Duodenal mucosa (tissue), 2 donors: ENCODE results near the gene COL28A1.

Source experiments
- H3K27ac ChIP-seq: one replicate; pipeline ENCODE4 v1.7.0; 2013; ENCODE audit warnings: low read depth, low read length
- H3K27me3 ChIP-seq, 2 donors: one replicate each; pipeline ENCODE4 v1.7.0; 2013; ENCODE audit warnings: low read length in 2 of 2, control low read depth in 1 of 2; ENCODE audit not compliant: insufficient read depth in 2 of 2, control insufficient read depth in 1 of 2
- H3K36me3 ChIP-seq, 2 donors: one replicate each; pipeline ENCODE4 v1.7.0; 2013; ENCODE audit warnings: low read length in 2 of 2, control low read depth in 1 of 2; ENCODE audit not compliant: insufficient read depth in 2 of 2, control insufficient read depth in 1 of 2
- H3K4me1 ChIP-seq, 2 donors: one replicate each; pipeline ENCODE4 v1.7.0; 2013; ENCODE audit warnings: low read length in 2 of 2, control low read depth in 1 of 2; ENCODE audit not compliant: insufficient read depth in 2 of 2, control insufficient read depth in 1 of 2
- H3K4me3 ChIP-seq, 2 donors: one replicate each; pipeline ENCODE4 v1.7.0; 2013; ENCODE audit warnings: low read length in 2 of 2, low read depth in 1 of 2
- H3K9ac ChIP-seq, 2 donors: one replicate each; pipeline ENCODE4 v1.7.0; 2013; ENCODE audit warnings: low read length in 2 of 2, low read depth in 1 of 2
- H3K9me3 ChIP-seq, 2 donors: one replicate each; pipeline ENCODE4 v1.7.0; 2013; ENCODE audit warnings: low read length in 2 of 2, control low read depth in 1 of 2; ENCODE audit not compliant: control insufficient read depth in 1 of 2

Gene COL28A1

DNA sequence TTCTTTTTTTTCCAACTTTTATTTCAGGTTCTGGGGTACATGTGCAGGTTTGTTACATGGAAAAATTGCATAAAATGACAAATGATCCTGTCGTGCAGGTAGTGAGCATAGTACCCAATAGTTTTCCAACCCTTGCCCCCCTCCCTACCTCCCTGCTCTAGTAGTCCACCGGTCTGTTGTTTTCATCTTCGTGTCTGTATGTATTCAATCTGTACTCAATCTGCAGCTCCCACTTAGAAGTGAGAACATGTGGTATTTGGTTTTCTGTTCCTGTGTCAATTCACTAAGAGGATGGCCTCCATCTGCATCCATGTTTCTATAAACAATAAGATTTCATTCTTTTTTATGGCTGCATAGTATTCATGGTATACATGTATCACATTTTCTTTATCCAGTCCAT is 202.1 kb downstream of the COL28A1 start:
- no peak overlapping the region for H3K9ac ChIP-seq
- H3K9me3 ChIP-seq: no peaks in the 10 kb centered on the region

DNA sequence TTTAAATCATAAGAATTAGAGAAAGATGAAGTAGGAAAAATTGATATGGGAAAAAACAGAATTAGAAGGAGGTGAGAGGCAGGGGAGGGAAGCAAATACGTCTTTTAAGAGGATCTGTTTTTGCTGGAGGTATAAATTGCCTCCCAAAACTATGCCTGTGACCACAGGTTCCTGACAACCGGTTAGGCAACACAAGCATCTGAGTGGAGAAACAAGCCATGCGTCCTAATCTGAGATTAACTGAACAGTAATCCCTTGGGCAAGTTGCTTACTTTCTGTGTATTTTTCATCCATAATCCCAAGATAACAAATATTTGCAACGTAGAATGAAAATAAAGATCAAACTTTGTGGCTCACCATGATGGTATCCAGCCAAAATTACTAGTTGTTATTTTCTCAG is 204.2 kb downstream of the COL28A1 start:
- Histone ChIP-seq H3K4me3 (no peak overlapping the region), H3K4me1 (no peaks in the 10 kb centered on the region), H3K36me3 (no peaks in the 10 kb centered on the region), H3K27ac (no peak overlapping the region), H3K9ac (no peak overlapping the region), H3K27me3 (peaks cover 0 to 5% of the 10 kb centered on the region in 2 donors), H3K9me3 (no peaks in the 10 kb centered on the region)

More for the DNA sequence above, 202.1 kb downstream of the COL28A1 start:
- Histone ChIP-seq H3K4me1 (no peaks in the 10 kb centered on the region), H3K36me3 (no peaks in the 10 kb centered on the region), H3K27ac (no peak overlapping the region), H3K27me3 (peaks cover 0 to 5% of the 10 kb centered on the region in 2 donors), H3K4me3 (no peak overlapping the region)

DNA sequence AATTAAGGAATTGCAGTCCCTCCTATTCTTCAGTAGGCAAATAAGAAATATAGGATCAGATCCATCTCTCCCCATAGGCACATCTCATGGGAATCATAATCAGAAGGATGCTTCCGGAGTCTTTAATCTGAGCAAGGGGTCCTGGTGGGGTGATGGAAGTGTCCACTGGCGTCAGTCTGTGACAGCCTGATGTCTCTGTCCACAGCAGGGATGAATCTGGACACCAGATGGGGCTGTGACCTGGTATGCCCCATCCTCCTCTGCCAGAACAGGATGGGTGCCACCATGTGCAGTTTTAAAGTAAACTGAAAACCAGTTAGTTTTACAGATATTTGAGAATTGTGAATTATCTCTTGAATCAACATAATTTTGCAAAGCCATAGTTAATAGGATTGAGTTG is 204.7 kb downstream of the COL28A1 start:
- Histone ChIP-seq H3K4me1 (no peaks in the 10 kb centered on the region), H3K27ac (no peak overlapping the region), H3K9ac (no peak overlapping the region), H3K27me3 (peaks cover 0 to 5% of the 10 kb centered on the region in 2 donors), H3K36me3 (no peaks in the 10 kb centered on the region), H3K9me3 (no peaks in the 10 kb centered on the region), H3K4me3 (no peak overlapping the region)

DNA sequence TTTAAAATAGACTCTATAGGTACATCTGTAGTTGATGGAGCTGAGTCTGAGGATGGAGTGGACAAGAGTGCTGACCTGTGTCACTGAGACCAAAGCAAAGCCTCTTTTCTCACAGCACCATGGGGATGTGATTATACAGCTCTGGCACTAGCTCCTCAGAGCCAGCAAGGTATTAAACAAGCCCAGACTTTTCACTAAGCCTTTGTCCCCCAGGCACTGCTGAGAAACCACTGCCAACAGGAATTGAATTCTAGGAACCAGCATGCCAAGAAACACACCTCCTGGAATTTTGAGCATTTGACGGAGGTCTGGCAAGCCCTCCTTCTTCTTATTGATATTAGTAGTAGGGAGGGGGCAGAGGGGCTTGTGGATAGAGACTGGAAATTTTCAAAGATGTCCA is 206.3 kb downstream of the COL28A1 start:
- Histone ChIP-seq H3K4me3 (no peak overlapping the region), H3K36me3 (no peaks in the 10 kb centered on the region), H3K9me3 (no peaks in the 10 kb centered on the region), H3K27ac (no peak overlapping the region), H3K27me3 (peaks cover 0 to 5% of the 10 kb centered on the region in 2 donors), H3K4me1 (no peaks in the 10 kb centered on the region), H3K9ac (no peak overlapping the region)

DNA sequence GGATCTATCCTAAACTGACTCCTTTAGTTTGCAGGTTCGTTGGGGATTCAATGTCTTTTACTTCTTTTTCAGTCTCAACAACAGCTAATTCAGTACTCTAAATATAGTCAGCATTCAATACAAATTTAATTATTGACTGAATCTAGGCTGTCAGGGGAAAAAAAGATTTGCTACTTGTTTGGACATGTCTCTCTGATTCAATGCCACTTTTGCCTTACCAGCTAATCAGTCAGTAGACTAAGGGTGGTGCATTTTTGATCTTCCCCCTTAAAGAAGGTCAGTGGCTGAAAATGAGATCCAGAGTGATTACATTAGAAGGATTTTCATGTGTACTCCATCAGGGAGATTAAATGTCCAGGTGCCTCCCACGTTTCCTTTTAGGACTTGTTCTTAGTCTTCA is 208.2 kb downstream of the COL28A1 start:
- Histone ChIP-seq H3K36me3 (no peaks in the 10 kb centered on the region), H3K27me3 (peaks cover 0 to 5% of the 10 kb centered on the region in 2 donors), H3K27ac (no peak overlapping the region), H3K4me3 (no peak overlapping the region), H3K9ac (no peak overlapping the region), H3K9me3 (no peaks in the 10 kb centered on the region), H3K4me1 (no peaks in the 10 kb centered on the region)

DNA sequence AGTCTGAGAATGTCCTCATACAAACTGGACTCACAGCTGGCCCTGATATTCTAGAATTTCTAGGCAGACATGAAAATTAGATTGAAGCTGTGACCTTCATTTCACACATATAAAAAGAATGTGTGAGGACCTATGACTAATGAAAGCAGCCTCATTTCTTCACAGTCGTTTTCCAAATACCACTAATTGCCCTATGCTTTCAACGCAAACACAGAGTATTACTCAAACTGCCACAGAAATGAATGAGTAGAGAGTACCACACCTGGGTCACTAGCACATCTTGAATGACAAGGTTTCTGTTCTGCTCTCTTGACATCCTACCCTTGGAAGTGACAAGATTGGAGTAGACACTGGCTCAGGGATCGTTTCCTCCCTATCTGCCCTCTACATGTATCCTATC is 211.0 kb downstream of the COL28A1 start:
- Histone ChIP-seq H3K27me3 (no peaks in the 10 kb centered on the region), H3K9me3 (no peaks in the 10 kb centered on the region), H3K36me3 (no peaks in the 10 kb centered on the region), H3K27ac (no peak overlapping the region), H3K4me1 (peaks cover 11 to 15% of the 10 kb centered on the region in 2 donors), H3K9ac (no peak overlapping the region), H3K4me3 (no peak overlapping the region)

DNA sequence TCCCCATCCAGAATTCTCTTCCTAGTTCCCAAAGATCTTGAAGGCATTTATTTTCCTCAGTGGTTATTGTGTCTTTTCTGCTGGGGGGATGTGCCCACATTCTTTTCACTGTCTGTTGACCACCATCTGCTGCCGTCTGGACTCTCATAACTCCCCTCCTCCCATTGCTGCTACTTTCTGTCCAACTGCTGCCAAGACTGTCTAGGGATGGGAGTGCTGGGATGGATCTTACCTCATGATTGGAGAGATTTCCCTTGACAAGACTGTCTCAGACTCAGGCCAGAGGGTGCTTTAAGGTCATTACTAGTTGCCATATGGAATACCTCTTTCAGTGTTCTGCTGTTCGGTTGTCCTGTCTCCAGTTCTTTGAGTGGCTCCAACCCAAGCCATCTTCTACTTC is 211.8 kb downstream of the COL28A1 start:
- Histone ChIP-seq H3K9ac (no peak overlapping the region), H3K27ac (no peak overlapping the region), H3K4me3 (no peak overlapping the region), H3K27me3 (no peaks in the 10 kb centered on the region), H3K4me1 (peaks cover 11 to 15% of the 10 kb centered on the region in 2 donors), H3K36me3 (no peaks in the 10 kb centered on the region), H3K9me3 (no peaks in the 10 kb centered on the region)

DNA sequence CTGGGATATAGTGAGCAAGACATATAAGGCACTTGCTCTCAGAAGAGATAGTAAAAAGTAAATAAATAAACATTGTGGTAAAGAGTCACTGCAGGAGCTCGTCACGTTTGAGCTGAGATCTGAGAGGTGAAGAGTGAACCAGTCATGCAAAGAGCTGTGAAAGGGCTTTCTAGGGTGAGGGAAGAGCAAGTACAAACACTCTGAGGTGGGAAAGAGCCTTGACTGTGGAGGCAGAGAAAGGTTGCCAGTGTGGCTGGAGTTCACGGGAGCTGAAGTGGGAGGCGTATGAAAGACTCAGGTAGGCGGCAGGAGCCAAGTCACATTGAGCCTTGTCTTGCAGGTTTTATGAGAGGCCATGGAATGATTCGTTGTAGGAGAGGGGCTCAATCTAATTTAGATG is 212.3 kb downstream of the COL28A1 start:
- no peak overlapping the region for H3K27ac ChIP-seq
- H3K27me3 ChIP-seq: no peaks in the 10 kb centered on the region
- no peaks in the 10 kb centered on the region for H3K36me3 ChIP-seq
- no peak overlapping the region for H3K4me3 ChIP-seq
- no peak overlapping the region for H3K9ac ChIP-seq
- no peaks in the 10 kb centered on the region for H3K9me3 ChIP-seq
- H3K4me1 ChIP-seq: peaks cover 11 to 15% of the 10 kb centered on the region in 2 donors

DNA sequence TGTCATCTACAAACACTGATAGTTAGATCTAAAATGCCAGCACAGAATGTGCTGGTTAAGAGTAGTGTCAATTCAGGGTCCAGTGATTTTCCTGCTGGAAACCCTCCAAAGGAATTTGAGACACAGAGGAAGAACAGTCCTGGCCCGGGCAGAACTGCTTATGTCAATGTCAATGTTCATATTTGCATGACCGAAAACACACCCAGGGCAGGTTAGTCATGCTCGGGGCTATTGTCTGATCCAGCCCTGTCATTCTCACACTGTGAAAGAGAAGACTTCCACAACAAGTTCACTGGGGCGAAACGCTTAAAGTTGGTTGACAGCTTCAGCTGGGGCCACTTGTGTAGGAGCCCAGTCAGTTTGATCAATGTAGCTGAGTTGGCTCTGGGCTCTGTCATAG is 214.0 kb downstream of the COL28A1 start:
- no peaks in the 10 kb centered on the region for H3K27me3 ChIP-seq
- H3K9ac ChIP-seq: no peak overlapping the region
- H3K9me3 ChIP-seq: no peaks in the 10 kb centered on the region
- peaks cover 11 to 15% of the 10 kb centered on the region in 2 donors for H3K4me1 ChIP-seq
- H3K27ac ChIP-seq: no peak overlapping the region
- no peak overlapping the region for H3K4me3 ChIP-seq
- H3K36me3 ChIP-seq: no peaks in the 10 kb centered on the region

DNA sequence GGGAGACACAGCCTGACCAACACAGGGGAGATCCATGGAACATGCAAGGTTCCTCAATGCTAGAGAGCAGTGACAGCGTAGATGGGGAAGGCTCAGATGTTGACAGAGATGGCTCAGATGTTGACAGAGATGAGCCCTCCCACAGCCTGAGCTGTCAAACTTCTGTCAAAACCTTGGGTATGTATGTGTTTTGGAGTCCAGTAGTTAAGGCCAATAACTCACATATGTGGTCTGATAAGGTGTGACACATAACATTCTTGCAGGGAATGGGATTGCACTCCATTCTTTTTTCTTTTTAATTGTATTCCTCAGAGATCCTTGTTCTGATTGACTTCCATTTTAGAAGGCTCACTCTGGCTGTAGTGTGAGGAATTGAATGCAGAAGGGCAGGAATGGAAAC is 217.1 kb downstream of the COL28A1 start:
- H3K9ac ChIP-seq: no peak overlapping the region
- no peak overlapping the region for H3K27ac ChIP-seq
- peaks cover 11 to 15% of the 10 kb centered on the region in 2 donors for H3K4me1 ChIP-seq
- H3K9me3 ChIP-seq: no peaks in the 10 kb centered on the region
- H3K36me3 ChIP-seq: no peaks in the 10 kb centered on the region
- H3K27me3 ChIP-seq: no peaks in the 10 kb centered on the region
- H3K4me3 ChIP-seq: no peak overlapping the region

DNA sequence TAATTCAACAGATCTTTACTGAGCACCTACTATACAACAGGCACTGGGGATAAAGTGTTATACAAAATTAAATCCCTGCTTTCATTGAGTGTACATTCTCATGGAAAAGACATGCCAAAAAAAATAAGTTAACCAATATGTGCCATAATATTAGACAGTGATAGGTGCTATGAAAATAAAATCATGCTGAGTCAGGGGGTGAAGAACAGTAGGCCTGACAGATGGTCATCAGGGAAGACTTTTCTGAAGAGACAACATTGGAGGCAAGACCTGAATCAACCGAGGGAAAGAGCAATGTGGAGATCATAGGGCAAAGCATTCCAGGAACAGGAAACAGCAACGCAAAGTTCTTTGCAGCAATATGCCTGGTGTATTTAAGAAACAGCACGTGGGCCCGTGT is 217.8 kb downstream of the COL28A1 start:
- Histone ChIP-seq H3K27ac (no peak overlapping the region), H3K9ac (no peak overlapping the region), H3K36me3 (no peaks in the 10 kb centered on the region), H3K9me3 (no peaks in the 10 kb centered on the region), H3K4me3 (no peak overlapping the region), H3K4me1 (peaks cover 11 to 15% of the 10 kb centered on the region in 2 donors), H3K27me3 (no peaks in the 10 kb centered on the region)
